Measurements from ENCODE around the gene DIP2C. TPM values are rescaled to one million over a fixed set of nuclear protein-coding genes. Genes with fewer than 3 reads are reported as not detected.
"Not testable (repeated sequence)": the region's sequence is repeated elsewhere in the genome, so short reads cannot be mapped to it uniquely, and the experiment has no call there.

DIP2C gene
- total RNA-seq, 1 experiment from 2014 or later = 5.3 TPM

GRCh38 chr10:370449-370825 is 319.0 kb downstream of the DIP2C start:
- DNase-seq (ENCODE audit: extremely low read depth, low read depth) = no peak

GRCh38 chr10:369684-370448 is 319.6 kb downstream of the DIP2C start:
- DNase-seq (ENCODE audit: extremely low read depth, low read depth) = no peak

GRCh38 chr10:369221-369683 is 320.2 kb downstream of the DIP2C start:
- DNase-seq (ENCODE audit: extremely low read depth, low read depth) = no peak

GRCh38 chr10:368579-369220 is 320.8 kb downstream of the DIP2C start:
- no peak for DNase-seq (ENCODE audit: extremely low read depth, low read depth)

GRCh38 chr10:368107-368506 is 321.4 kb downstream of the DIP2C start:
- DNase-seq (ENCODE audit: extremely low read depth, low read depth) = not testable (repeated sequence)

- DNase-seq (ENCODE audit: extremely low read depth, low read depth) = no peak
Observed at GRCh38 chr10:367636-368035, 321.8 kb downstream of the DIP2C start.

GRCh38 chr10:366186-366585 is 323.3 kb downstream of the DIP2C start:
- DNase-seq (ENCODE audit: extremely low read depth, low read depth) = no peak

GRCh38 chr10:364267-364775 is 325.1 kb downstream of the DIP2C start:
- DNase-seq (ENCODE audit: extremely low read depth, low read depth) = no peak

- no peak for DNase-seq (ENCODE audit: extremely low read depth, low read depth)
Observed at GRCh38 chr10:363152-363551, 326.3 kb downstream of the DIP2C start.

- no peak for DNase-seq (ENCODE audit: extremely low read depth, low read depth)
Observed at GRCh38 chr10:361203-362081, 328.0 kb downstream of the DIP2C start.

GRCh38 chr10:360653-361052 is 328.8 kb downstream of the DIP2C start:
- DNase-seq (ENCODE audit: extremely low read depth, low read depth) = no peak

- no peak for DNase-seq (ENCODE audit: extremely low read depth, low read depth)
Observed at GRCh38 chr10:359762-360161, 329.7 kb downstream of the DIP2C start.

GRCh38 chr10:359093-359492 is 330.4 kb downstream of the DIP2C start:
- no peak for DNase-seq (ENCODE audit: extremely low read depth, low read depth)

GRCh38 chr10:357201-357950 is 332.1 kb downstream of the DIP2C start:
- no peak for DNase-seq (ENCODE audit: extremely low read depth, low read depth)

GRCh38 chr10:356452-356851 is 333.0 kb downstream of the DIP2C start:
- DNase-seq (ENCODE audit: extremely low read depth, low read depth) = no peak

- no peak for DNase-seq (ENCODE audit: extremely low read depth, low read depth)
Observed at GRCh38 chr10:354901-355617, 334.4 kb downstream of the DIP2C start.

GRCh38 chr10:352476-353235 is 336.8 kb downstream of the DIP2C start:
- no peak for DNase-seq (ENCODE audit: extremely low read depth, low read depth)

- no peak for DNase-seq (ENCODE audit: extremely low read depth, low read depth)
Observed at GRCh38 chr10:351770-352334, 337.6 kb downstream of the DIP2C start.
